ENCODE measurements around the gene NIFK. TPM values are rescaled to one million over a fixed set of nuclear protein-coding genes. Genes with fewer than 3 reads are reported as not detected.
"Not testable (repeated sequence)": the region's sequence is repeated elsewhere in the genome, so short reads cannot be mapped to it uniquely, and the experiment has no call there.

NIFK gene
- total RNA-seq, 4 donors from 2014 or later = 19.8 to 56.5 (median 28.5) TPM

DNA sequence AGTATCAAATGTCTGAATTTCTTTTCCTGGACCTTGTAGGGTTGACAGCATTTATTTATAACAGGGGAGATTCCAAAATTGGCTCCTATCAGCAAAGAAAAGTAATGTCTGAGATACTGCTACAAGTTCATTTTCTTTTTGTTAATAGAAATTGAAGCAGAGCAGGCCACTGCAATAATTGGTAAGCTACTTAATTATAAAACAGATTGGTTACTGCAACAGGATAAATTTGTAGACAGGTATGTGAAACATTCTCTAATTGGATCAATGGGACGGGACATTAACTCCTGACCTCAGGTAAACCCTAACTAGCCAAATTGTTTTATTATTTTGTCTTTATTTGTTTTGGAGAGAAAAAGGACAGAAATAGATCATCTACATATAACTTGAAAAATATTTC is 20.5 kb downstream of the NIFK start:
- no peak for DNase-seq (ENCODE audit: extremely low spot score)
- TF ChIP-seq, protein P1, sequence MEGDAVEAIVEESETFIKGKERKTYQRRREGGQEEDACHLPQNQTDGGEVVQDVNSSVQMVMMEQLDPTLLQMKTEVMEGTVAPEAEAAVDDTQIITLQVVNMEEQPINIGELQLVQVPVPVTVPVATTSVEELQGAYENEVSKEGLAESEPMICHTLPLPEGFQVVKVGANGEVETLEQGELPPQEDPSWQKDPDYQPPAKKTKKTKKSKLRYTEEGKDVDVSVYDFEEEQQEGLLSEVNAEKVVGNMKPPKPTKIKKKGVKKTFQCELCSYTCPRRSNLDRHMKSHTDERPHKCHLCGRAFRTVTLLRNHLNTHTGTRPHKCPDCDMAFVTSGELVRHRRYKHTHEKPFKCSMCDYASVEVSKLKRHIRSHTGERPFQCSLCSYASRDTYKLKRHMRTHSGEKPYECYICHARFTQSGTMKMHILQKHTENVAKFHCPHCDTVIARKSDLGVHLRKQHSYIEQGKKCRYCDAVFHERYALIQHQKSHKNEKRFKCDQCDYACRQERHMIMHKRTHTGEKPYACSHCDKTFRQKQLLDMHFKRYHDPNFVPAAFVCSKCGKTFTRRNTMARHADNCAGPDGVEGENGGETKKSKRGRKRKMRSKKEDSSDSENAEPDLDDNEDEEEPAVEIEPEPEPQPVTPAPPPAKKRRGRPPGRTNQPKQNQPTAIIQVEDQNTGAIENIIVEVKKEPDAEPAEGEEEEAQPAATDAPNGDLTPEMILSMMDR (IDR thresholded peaks at IDR 0.05) = no peak
- TF ChIP-seq POLR2A (IDR thresholded peaks at IDR 0.05; ENCODE audit: low read depth) (no peak), EP300 (IDR thresholded peaks at IDR 0.05) (no peak), POLR2AphosphoS5 (IDR thresholded peaks at IDR 0.05) (no peak)
- WGBS = 77% methylated on average over 1 of the region's 1 CpG
- Histone ChIP-seq H3K4me1 (peaks cover 2 to 10% (median 8%) of the 10 kb centered on the region in 4 donors), H3K4me3 (no peak overlapping the region), H3K36me3 (no peaks in the 10 kb centered on the region), H3K27me3 (no peaks in the 10 kb centered on the region), H3K9me3 (no peaks in the 10 kb centered on the region), H3K27ac (replicated peaks in 1 of 4) (no peak overlapping the region)
- intact Hi-C loops (cut with DNase I) = loop anchor here (5.0 kb wide), 3 partner anchors 64 to 184 kb away; partner anchors contain the start of gene RNU4ATAC

DNA sequence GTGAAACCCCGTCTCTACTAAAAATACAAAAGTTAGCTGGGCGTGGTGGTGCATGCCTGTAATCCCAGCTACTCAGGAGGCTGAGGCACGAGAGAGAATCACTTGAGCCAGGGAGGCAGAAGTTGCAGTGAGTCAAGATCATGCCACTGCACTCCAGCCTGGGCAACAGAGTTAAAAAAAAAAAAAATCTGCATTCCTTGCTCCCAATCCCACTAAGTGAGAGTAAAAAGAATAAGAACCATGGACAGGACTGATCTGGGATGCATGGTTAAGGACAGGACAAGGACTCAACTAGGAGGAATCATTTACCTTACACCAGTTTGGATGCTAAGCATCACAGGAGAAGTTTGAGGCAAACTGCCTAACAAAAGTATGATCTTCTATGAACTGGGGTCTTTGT is 25.2 kb downstream of the NIFK start:
- H3K27me3 ChIP-seq; H3K4me1 ChIP-seq; H3K4me3 ChIP-seq; H3K27ac ChIP-seq (replicated peaks in 1 of 4); intact Hi-C loops (cut with DNase I); DNase-seq (ENCODE audit: extremely low spot score); H3K9me3 ChIP-seq; H3K36me3 ChIP-seq: not testable (repeated sequence)
- whole genome bisulfite sequencing = 88% methylated on average over 3 of the region's 3 CpGs

DNA sequence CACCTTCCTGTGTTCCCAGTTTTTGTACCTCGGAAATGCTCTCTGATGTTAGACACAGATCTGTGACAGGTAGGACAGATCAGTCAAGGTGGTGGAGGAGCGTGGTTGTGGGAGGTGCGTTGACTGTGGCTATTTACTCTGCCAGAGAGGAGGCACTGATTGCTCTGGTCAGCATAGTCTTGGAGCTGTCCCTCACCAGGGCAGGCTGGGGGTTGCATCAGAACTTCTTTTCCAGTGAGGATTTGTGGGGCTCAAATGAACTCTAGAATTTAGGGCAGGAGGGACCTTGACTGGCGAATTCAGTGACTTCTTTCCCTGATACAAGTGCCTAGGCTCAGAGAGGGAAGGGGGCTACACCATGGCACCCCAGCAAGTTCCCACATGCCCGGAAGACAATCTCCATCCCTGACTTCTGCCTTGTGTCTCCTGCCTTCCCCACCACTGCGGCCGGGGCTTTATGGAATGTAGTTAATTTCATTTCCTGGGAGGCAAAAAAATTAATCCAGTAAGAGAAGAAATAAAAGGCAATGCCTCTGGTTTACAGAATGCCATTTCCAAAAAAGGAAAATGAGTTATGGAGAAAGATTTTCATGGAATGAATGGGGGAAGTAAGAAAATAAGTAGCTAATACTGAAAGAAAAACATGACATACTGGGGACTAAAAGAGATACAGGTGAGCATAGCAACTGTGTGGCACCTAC is 26.1 kb downstream of the NIFK start:
- Histone ChIP-seq H3K4me1 (peaks cover 0 to 4% (median 2%) of the 10 kb centered on the region in 4 donors), H3K27me3 (no peaks in the 10 kb centered on the region), H3K4me3 (no peak overlapping the region), H3K9me3 (no peaks in the 10 kb centered on the region), H3K36me3 (no peaks in the 10 kb centered on the region), H3K27ac (replicated peaks in 1 of 4) (no peak overlapping the region)
- WGBS = 83% methylated on average over 7 of the region's 7 CpGs
- DNase-seq (ENCODE audit: extremely low spot score) = no peak
- TF ChIP-seq POLR2AphosphoS5 (IDR thresholded peaks at IDR 0.05) (no peak), POLR2A (IDR thresholded peaks at IDR 0.05; ENCODE audit: low read depth) (no peak)
- TF ChIP-seq, protein P1 (IDR thresholded peaks at IDR 0.05) = no peak
- intact Hi-C loops (cut with DNase I) = no loop called here

DNA sequence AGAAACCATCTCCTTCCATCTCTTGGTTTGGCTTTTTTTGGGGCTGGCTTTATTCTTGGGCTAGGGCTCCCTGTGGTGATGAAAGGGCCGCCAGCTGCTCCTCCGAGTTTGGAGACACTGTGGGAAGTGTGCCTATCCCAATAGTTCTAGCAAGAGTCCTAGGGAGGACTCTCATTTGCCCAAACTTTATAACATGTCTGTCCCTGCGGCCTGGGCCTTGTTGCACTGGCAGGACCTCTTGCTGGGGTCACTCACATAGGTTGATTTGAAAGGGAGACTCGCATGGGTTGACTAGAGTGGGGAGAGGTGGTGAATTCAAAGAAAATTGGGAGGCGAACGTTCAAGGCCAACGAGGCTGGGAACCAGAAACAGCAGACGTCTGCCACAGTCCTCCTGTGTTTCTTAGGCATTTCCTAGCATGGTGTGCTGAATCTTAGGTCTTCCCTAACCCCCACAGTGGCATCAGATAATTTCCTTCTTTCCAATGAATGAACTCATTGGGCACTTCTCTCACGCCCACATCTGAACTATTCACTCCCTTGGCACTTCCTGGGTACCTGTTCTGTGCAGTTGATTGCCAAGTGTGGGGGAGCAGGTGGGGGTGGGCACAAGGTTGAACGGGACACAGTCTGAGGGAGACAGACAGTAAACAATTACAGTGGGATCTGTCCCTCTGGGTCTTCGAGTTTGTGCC is 26.8 kb downstream of the NIFK start:
- 87% methylated on average over 11 of the region's 11 CpGs for WGBS
- intact Hi-C loops (cut with DNase I) = no loop called here
- H3K4me1 ChIP-seq = peaks cover 0 to 4% (median 2%) of the 10 kb centered on the region in 4 donors

DNA sequence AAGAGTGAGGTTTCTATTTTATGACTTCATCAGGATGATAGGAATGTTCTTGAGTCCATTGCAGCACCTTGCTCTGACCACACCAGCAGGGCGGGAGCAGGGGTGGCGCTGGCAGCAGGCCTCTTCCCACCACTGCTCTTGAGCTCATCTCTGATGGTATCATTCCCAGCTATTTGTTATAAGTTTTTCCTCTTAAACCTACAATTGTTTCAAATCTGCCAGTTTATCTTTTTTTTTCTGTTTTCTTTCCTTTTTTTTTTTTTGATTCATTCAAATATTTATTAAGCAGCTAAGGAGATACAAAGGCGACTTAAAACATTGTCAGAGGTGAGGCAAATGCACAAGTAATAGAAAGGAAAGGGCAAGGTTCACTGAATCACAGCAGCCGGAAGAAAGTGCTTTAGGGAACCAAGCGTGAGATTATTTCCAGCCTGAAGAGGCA is 28.7 kb downstream of the NIFK start:
- DNase-seq (ENCODE audit: extremely low spot score) = no peak
- 85% methylated on average over 5 of the region's 5 CpGs for WGBS
- no peak for TF ChIP-seq POLR2AphosphoS5 (IDR thresholded peaks at IDR 0.05)
- TF ChIP-seq, protein P1 (IDR thresholded peaks at IDR 0.05) = no peak
- TF ChIP-seq EP300 (IDR thresholded peaks at IDR 0.05) = no peak
- no peak for TF ChIP-seq POLR2A (IDR thresholded peaks at IDR 0.05; ENCODE audit: low read depth)
- intact Hi-C loops (cut with DNase I) = no loop called here
- Histone ChIP-seq H3K4me1 (peaks cover 0 to 4% (median 2%) of the 10 kb centered on the region in 4 donors), H3K36me3 (no peaks in the 10 kb centered on the region), H3K9me3 (no peaks in the 10 kb centered on the region), H3K27ac (replicated peaks in 1 of 4) (no peak overlapping the region), H3K27me3 (no peaks in the 10 kb centered on the region), H3K4me3 (no peak overlapping the region)

More for the DNA sequence above, 26.8 kb downstream of the NIFK start:
- Histone ChIP-seq H3K27ac (replicated peaks in 1 of 4) (no peak overlapping the region), H3K4me3 (no peak overlapping the region), H3K36me3 (no peaks in the 10 kb centered on the region), H3K9me3 (no peaks in the 10 kb centered on the region), H3K27me3 (no peaks in the 10 kb centered on the region)
- no peak for TF ChIP-seq EP300 (IDR thresholded peaks at IDR 0.05)
- TF ChIP-seq POLR2AphosphoS5 (IDR thresholded peaks at IDR 0.05) = no peak
- TF ChIP-seq, protein P1 (IDR thresholded peaks at IDR 0.05) = no peak
- TF ChIP-seq POLR2A (IDR thresholded peaks at IDR 0.05; ENCODE audit: low read depth) = no peak
- DNase-seq (ENCODE audit: extremely low spot score) = no peak
